Right lobe of liver (tissue), 6 donors: ENCODE data around the gene CNPY4. TPM values are rescaled to one million over a fixed set of nuclear protein-coding genes. Genes with fewer than 3 reads are reported as not detected.

ENCODE experiments used
- ATAC-seq, 4 donors: fragments of 200-7000 bp; cut with Tn5 transposase; one replicate each; pipeline ENCODE4 v1.9.1; 2020; ENCODE audit warnings: mild to moderate bottlenecking in 4 of 4, moderate library complexity in 4 of 4
- DNase-seq, 3 donors: peaks; one replicate each; pipeline ENCODE4 v3.0.0-alpha.2; 2020
- H3K27ac ChIP-seq, 3 donors: fragments of 200-600 bp; one replicate each; pipeline ENCODE4 v1.8.0; 2022
- H3K27me3 ChIP-seq, 2 donors: fragments of 200-600 bp; one replicate each; pipeline ENCODE4 v1.8.0; 2022
- H3K36me3 ChIP-seq, 4 donors: fragments of 200-600 bp; sonication (generic) in 1 of 4; one replicate each; pipeline versions ENCODE4 v1.5.1 to v1.8.0; 2017 to 2022; ENCODE audit warnings: control low read depth in 1 of 4
- H3K4me1 ChIP-seq, 4 donors: fragments of 200-600 bp; sonication (generic) in 1 of 4; one replicate each; pipeline versions ENCODE4 v1.5.1 to v1.8.0; 2017 to 2022; ENCODE audit warnings: control low read depth in 1 of 4
- H3K4me3 ChIP-seq, 3 donors: fragments of 200-600 bp; one replicate each; pipeline ENCODE4 v1.8.0; 2022
- H3K9me3 ChIP-seq, 4 donors: fragments of 200-600 bp; sonication (generic) in 1 of 4; one replicate each; pipeline versions ENCODE4 v1.5.1 to v1.8.0; 2017 to 2022; ENCODE audit warnings: control low read depth in 1 of 4
- POLR2A ChIP-seq: fragments of 450-650 bp; IDR thresholded peaks from one replicate; pipeline ENCODE4 v1.6.1; 2017; ENCODE audit warnings: antibody characterized with exemption, mild to moderate bottlenecking
- WGBS: methylation state at CpG from one replicate; pipeline ENCODE4 v1.1.6; 2018; ENCODE audit warnings: low coverage, low lambda C conversion rate; ENCODE audit not compliant: insufficient coverage; ENCODE audit errors: missing lambda C conversion rate; 5-methylcytosine and 5-hydroxymethylcytosine counted together
- intact Hi-C, 2 donors: fragments of 100-400 bp; cut with DNase I; formaldehyde crosslinking; loops; one replicate each; pipeline versions ENCODE4 v1.11.2 to v1.14.1; 2022
- microRNA counts: library from miRNA; unstranded; fragments of <30 nt; microRNA quantifications from one replicate; lab custom pipeline; 2016
- microRNA-seq, 2 donors: library from miRNA; unstranded; fragments of <30 nt; microRNA quantifications; one replicate each; pipeline ENCODE4, GENCODE V29; 2019 to 2020
- small RNA-seq, 2 experiments: library from RNA; depleted of rRNA; stranded (forward); fragments of <200 nt; gene quantifications; one replicate each; pipeline ENCODE3, GENCODE V24; 2016
- total RNA-seq, 6 experiments: library from RNA; depleted of rRNA in 2 of 6; stranded (reverse); fragments of >200 nt in 2 of 6; fragmentation: NEBNext Ultra II Directional in 3 of 6; extraction: Animal tissue kit (Norgen Biotek cat#: 25700) in 3 of 6; gene quantifications; one replicate each; pipeline versions ENCODE4 v1.1.0 to v1.2.4, GENCODE V29; 2016 to 2023
- TF ChIP-seq, protein P1 (sequence below), 4 donors: fragments of 200-600 bp in 3 of 4; fragments of 450-650 bp in 1 of 4; IDR thresholded peaks; one replicate each; pipeline versions ENCODE4 v1.5.1 to v1.8.0; 2016 to 2022; ENCODE audit warnings: antibody characterized with exemption in 4 of 4, mild to moderate bottlenecking in 2 of 4
- donor health status: DM: no; HTN: yes; CAD: no.
- donor health status: DM: no; HTN: no; CAD: no.
- donor health status: DM: no; HTN: no; CAD: no.
- donor health status: DM: no; HTN: yes; CAD: no.
- donor health status: DM: no; HTN: yes; CAD: no.

Gene CNPY4
- total RNA-seq, 6 experiments from 2014 or later, result 2.9 to 4.9 (median 3.9) TPM

DNA sequence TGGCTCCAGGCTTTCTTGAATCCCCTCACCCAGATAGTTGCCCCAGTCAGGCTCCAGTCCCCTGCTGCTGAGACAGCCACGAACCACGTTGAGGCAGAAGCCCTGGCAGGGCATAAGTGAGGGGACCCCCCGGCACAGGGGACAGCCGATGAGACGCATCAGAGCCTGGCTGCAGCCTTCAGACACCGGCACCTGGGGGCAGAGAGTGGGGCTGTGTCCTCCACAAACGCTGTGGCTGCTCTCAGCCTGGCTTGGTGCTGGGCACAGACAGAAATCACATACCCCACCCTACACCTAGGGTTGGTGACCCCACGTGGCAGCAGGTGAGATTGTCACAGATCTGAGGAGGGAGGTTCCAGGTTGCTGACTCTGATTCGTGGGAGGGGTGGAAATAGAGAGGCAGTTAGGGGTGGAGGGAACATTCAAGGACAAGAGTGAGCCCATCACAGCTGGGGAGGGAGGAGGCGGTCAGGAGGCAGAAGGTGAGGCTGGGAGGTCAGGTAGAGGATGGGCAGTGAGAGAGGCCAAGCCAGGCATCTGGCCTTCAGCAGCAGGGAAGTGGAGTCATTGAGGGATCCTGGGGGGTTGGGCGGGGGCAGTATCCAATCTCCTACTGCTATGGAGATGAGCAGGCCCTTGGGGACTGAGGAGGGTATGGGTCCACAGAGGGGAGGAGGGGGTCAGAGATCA is 54.5 kb downstream of the CNPY4 start:
- ATAC-seq (no peak), DNase-seq (peak in 1 of 3 donors; percentile 23)
- Histone ChIP-seq H3K9me3 (no peaks in the 10 kb centered on the region), H3K4me3 (no peak overlapping the region), H3K36me3 (no peaks in the 10 kb centered on the region), H3K27me3 (no peaks in the 10 kb centered on the region), H3K4me1 (peaks cover 0 to 6% (median 2%) of the 10 kb centered on the region in 4 donors), H3K27ac (no peak overlapping the region)
- 89% methylated on average over 10 of the region's 11 CpGs for WGBS
- TF ChIP-seq POLR2A, result no peak
- TF ChIP-seq, protein P1, sequence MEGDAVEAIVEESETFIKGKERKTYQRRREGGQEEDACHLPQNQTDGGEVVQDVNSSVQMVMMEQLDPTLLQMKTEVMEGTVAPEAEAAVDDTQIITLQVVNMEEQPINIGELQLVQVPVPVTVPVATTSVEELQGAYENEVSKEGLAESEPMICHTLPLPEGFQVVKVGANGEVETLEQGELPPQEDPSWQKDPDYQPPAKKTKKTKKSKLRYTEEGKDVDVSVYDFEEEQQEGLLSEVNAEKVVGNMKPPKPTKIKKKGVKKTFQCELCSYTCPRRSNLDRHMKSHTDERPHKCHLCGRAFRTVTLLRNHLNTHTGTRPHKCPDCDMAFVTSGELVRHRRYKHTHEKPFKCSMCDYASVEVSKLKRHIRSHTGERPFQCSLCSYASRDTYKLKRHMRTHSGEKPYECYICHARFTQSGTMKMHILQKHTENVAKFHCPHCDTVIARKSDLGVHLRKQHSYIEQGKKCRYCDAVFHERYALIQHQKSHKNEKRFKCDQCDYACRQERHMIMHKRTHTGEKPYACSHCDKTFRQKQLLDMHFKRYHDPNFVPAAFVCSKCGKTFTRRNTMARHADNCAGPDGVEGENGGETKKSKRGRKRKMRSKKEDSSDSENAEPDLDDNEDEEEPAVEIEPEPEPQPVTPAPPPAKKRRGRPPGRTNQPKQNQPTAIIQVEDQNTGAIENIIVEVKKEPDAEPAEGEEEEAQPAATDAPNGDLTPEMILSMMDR (IDR thresholded peaks at IDR 0.05), result no peak
- intact Hi-C loops, result no loop called here

DNA sequence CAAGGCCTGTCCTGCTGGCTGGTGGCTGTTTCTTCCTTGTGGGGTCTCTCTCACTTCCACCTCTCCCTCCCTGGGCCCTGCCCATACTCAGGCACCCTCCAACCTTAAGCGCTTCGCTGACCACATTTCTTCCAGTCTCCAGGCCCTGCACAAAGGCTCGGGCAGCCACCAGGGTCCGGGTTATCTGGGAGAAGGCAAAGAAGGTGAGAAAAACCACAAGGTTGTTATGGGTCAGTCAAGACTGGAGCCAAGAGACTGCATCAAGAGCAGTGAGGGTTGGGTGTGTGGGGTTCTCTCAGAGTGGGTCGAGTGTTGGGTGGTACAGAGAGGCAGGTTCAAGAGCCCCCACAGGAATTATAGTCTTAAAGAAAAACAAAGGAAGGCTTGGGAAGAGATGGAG is 55.1 kb downstream of the CNPY4 start:
- H3K27ac ChIP-seq, result no peak overlapping the region
- intact Hi-C loops, result no loop called here
- 88% methylated on average over 5 of the region's 5 CpGs for WGBS
- H3K27me3 ChIP-seq, result no peaks in the 10 kb centered on the region
- ATAC-seq (no peak), DNase-seq (peak in 1 of 3 donors; percentile 11)
- no peak for TF ChIP-seq POLR2A
- TF ChIP-seq, protein P1 (IDR thresholded peaks at IDR 0.05), result no peak
- H3K9me3 ChIP-seq, result no peaks in the 10 kb centered on the region
- peaks cover 0 to 6% (median 2%) of the 10 kb centered on the region in 4 donors for H3K4me1 ChIP-seq
- H3K36me3 ChIP-seq, result no peaks in the 10 kb centered on the region
- H3K4me3 ChIP-seq, result no peak overlapping the region

MicroRNA genes within 50 kb of the gene (microRNA counts, 767-probe panel; counts per million panel counts)
- microRNA hsa-miR-106b-5p (lab: Ali Mortazavi, UCI), result 237 counts per million
- 11,671 counts per million, percentile 69 among the panel's probes with 10 or more counts for microRNA hsa-miR-25-3p (lab: Ali Mortazavi, UCI)
- 10,907 counts per million, percentile 62 among the panel's probes with 10 or more counts for microRNA hsa-miR-93-5p (lab: Ali Mortazavi, UCI)

Small RNA genes lying within 50 kb of the gene (microRNA-seq; reads per million reads assigned to microRNA genes)
- gene MIR106B (1,437 to 1,735 reads per million in 2 donors), gene MIR25 (324 to 367 reads per million in 2 donors), gene MIR4658 (0 reads per million in 2 donors), gene MIR93 (2,572 to 2,897 reads per million in 2 donors)

Small RNA genes lying within 50 kb of the gene (small RNA-seq; reads per million reads assigned to genes)
- 37.4 to 50.3 reads per million in 2 experiments for gene MIR106B
- 1,113 to 1,627 reads per million in 2 experiments for gene MIR25
- 83.9 to 121 reads per million in 2 experiments for gene MIR93

Other genes starting within 250 kb of the CNPY4 start
- gene OR2AE1, start 242.6 kb upstream of the CNPY4 start, total RNA-seq, result not detected
- gene TRIM4, start 200.1 kb upstream of the CNPY4 start, total RNA-seq, result 10 to 100 TPM; 13.3 to 22.6 (median 16.3) TPM
- gene GJC3, start 190.0 kb upstream of the CNPY4 start, total RNA-seq, result under 1 TPM; 0.17 to 0.86 (median 0.44) TPM
- gene AZGP1, start 143.6 kb upstream of the CNPY4 start, total RNA-seq, result 1,000 to 10,000 TPM in 4 of 6 experiments, 100 to 1,000 TPM in 2; 762 to 2,105 (median 1,328) TPM
- 100 to 1,000 TPM in 2 of 6 experiments, 10 to 100 TPM in 4; 24.5 to 147 (median 80.1) TPM for gene ZKSCAN1, start 104.0 kb upstream of the CNPY4 start, total RNA-seq
- gene ZSCAN21, start 69.9 kb upstream of the CNPY4 start, total RNA-seq, result 1 to 10 TPM; 4.3 to 8.1 (median 5.7) TPM
- 10 to 100 TPM in 5 of 6 experiments, 1 to 10 TPM in 1; 9.7 to 18.8 (median 14.0) TPM for gene ZNF3, start 37.9 kb upstream of the CNPY4 start, total RNA-seq
- 10 to 100 TPM; 28.3 to 49.7 (median 42.7) TPM for gene COPS6, start 30.7 kb upstream of the CNPY4 start, total RNA-seq
- gene MCM7, start 18.2 kb upstream of the CNPY4 start, total RNA-seq, result 10 to 100 TPM; 12.6 to 25.9 (median 20.8) TPM
- 1 to 10 TPM; 2.7 to 7.3 (median 4.3) TPM for gene AP4M1, start 18.0 kb upstream of the CNPY4 start, total RNA-seq
- gene TAF6, start 276 bp upstream of the CNPY4 start, total RNA-seq, result 10 to 100 TPM; 11.1 to 27.2 (median 15.8) TPM
- gene MBLAC1, start 7.3 kb downstream of the CNPY4 start, total RNA-seq, result 1 to 10 TPM in 3 of 6 experiments, under 1 TPM in 3; 0.35 to 2.7 (median 1.1) TPM
- 10 to 100 TPM; 35.8 to 66.6 (median 44.9) TPM for gene LAMTOR4, start 29.3 kb downstream of the CNPY4 start, total RNA-seq
- 10 to 100 TPM in 4 of 6 experiments, 1 to 10 TPM in 2; 8.2 to 14.6 (median 10.3) TPM for gene TRAPPC14, start 39.1 kb downstream of the CNPY4 start, total RNA-seq
- gene GAL3ST4, start 49.0 kb downstream of the CNPY4 start, total RNA-seq, result 1 to 10 TPM in 1 of 6 experiments, under 1 TPM in 4, not detected in 1; 0.12 to 1.1 (median 0.56) TPM
- under 1 TPM in 2 of 6 experiments, not detected in 4; 0.35 to 0.40 TPM for gene GPC2, start 57.7 kb downstream of the CNPY4 start, total RNA-seq
- 1 to 10 TPM in 4 of 6 experiments, under 1 TPM in 2; 0.81 to 5.9 (median 4.4) TPM for gene STAG3, start 58.3 kb downstream of the CNPY4 start, total RNA-seq
- gene PVRIG, start 100.3 kb downstream of the CNPY4 start, total RNA-seq, result under 1 TPM in 3 of 6 experiments, not detected in 3; 0.17 to 0.89 (median 0.37) TPM
- gene SPDYE3, start 188.1 kb downstream of the CNPY4 start, total RNA-seq, result not detected
- gene PILRB, start 238.5 kb downstream of the CNPY4 start, total RNA-seq, result 10 to 100 TPM; 12.0 to 36.2 (median 22.7) TPM